WTC11 (cell line): ENCODE data around the gene FSTL4.

Source experiments
- ATF1 ChIP-seq: sonication (generic); formaldehyde crosslinking; IDR thresholded peaks from 2 replicates; pipeline ENCODE4 v1.8.1; 2023; ENCODE audit warnings: mild to moderate bottlenecking, moderate library complexity, missing genetic modification reagents
- ATF6 ChIP-seq: sonication (generic); formaldehyde crosslinking; IDR thresholded peaks from 2 replicates; pipeline ENCODE4 v1.8.1; 2023; ENCODE audit warnings: mild to moderate bottlenecking, missing genetic modification reagents
- E2F1 ChIP-seq: sonication (generic); formaldehyde crosslinking; IDR thresholded peaks from 2 replicates; pipeline ENCODE4 v1.8.0; 2022; ENCODE audit warnings: mild to moderate bottlenecking, missing genetic modification reagents
- MXD4 ChIP-seq: fragments of 250-450 bp; sonication (Bioruptor Pico); IDR thresholded peaks from 2 replicates; pipeline ENCODE4 v1.8.0; 2021; ENCODE audit warnings: mild to moderate bottlenecking, moderate library complexity, borderline replicate concordance
- NFE2L1 ChIP-seq: sonication (generic); formaldehyde crosslinking; IDR thresholded peaks from 2 replicates; pipeline ENCODE4 v1.8.1; 2023; ENCODE audit warnings: missing genetic modification reagents
- SP1 ChIP-seq: sonication (generic); formaldehyde crosslinking; conservative IDR thresholded peaks from 2 replicates; pipeline ENCODE4 v1.8.1; 2022; ENCODE audit warnings: missing genetic modification reagents
- TF ChIP-seq, protein P1 (sequence below): fragments of 200-600 bp; IDR thresholded peaks from 2 replicates; pipeline ENCODE4 v1.8.0; 2022; ENCODE audit warnings: antibody characterized with exemption

DNA sequence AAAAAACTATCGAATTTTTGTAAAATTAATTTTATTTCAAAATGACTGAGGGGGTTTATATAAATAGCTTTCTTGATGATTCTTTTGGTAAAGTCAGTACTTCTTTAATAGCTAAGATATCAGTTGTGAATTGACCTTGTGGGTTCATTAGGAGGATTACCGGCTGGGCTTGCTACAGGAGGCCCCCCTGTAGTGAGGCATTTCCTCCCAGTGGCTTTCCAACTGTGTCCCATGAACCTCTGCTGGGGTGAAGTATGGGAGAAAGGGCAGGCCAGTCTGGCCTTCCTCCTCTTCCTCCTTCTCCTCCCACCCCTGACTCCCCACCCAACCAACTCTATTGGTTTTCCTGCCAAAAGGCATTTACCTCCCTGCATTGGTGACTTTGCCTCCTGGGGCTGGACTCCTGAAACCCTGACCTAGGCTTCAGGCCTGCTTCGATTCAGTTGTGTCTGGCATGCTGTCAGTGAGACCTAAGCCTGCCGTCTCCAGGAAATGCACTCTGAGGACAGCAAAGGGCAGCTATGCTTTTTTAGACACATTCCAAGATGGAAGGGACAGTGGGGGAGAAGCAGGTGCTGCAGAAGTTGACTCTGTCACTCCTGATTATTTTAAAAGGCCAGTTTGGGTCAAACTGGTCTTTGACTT is 415.8 kb downstream of the FSTL4 start:
- TF ChIP-seq, protein P1, sequence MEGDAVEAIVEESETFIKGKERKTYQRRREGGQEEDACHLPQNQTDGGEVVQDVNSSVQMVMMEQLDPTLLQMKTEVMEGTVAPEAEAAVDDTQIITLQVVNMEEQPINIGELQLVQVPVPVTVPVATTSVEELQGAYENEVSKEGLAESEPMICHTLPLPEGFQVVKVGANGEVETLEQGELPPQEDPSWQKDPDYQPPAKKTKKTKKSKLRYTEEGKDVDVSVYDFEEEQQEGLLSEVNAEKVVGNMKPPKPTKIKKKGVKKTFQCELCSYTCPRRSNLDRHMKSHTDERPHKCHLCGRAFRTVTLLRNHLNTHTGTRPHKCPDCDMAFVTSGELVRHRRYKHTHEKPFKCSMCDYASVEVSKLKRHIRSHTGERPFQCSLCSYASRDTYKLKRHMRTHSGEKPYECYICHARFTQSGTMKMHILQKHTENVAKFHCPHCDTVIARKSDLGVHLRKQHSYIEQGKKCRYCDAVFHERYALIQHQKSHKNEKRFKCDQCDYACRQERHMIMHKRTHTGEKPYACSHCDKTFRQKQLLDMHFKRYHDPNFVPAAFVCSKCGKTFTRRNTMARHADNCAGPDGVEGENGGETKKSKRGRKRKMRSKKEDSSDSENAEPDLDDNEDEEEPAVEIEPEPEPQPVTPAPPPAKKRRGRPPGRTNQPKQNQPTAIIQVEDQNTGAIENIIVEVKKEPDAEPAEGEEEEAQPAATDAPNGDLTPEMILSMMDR = no peak
- TF ChIP-seq SP1 (CRISPR knock-in tag) (no peak), ATF1 (no peak), ATF6 (CRISPR knock-in tag) (no peak), E2F1 (no peak), NFE2L1 (CRISPR knock-in tag) (no peak), MXD4 (CRISPR knock-in tag) (no peak)
